ENCODE measurements around the gene IRF2. TPM values are rescaled to one million over a fixed set of nuclear protein-coding genes. Genes with fewer than 3 reads are reported as not detected.

The IRF2 gene
- total and polyA plus RNA-seq, 2 of the 8 experiments (the other 6 are each of a cell fraction or from before 2014, with no cell fraction given) = 13.8 to 17.0 TPM

DNA sequence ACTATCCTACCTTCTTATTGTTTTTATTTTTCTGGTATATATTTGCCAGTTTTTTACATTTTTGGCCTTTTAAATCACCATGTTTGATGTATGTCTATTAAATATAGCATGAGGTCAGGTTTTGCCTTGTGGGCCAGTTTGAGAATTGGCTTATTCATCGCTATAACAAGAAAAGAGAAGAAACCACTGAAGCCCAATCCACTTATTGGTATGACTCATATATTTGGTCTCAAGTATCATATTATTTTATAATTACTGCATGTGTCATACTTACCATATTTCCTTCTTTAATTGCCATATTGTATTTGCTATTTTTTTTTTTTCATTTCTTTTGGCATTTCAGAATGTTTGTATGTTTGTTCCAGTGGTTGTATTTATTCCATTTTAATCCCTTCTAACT lies 99.3 kb downstream of the IRF2 start:
- Histone ChIP-seq H2AK5ac (ENCODE audit: low read depth, low read length) (no peak overlapping the region), H3K56ac (replicated peaks; ENCODE audit: insufficient read length, low read depth, low read length) (no peak overlapping the region), H3K4ac (replicated peaks; ENCODE audit: insufficient read length, low read depth, low read length) (no peak overlapping the region), H2BK20ac (ENCODE audit: low read length) (no peak overlapping the region), H3K4me2 (ENCODE audit: insufficient read depth in 1 of 2, low read depth in 2 of 2, low read length in 2 of 2) (no peak overlapping the region), H3K18ac (ENCODE audit: extremely low read depth, low read length) (no peak overlapping the region), H4K8ac (ENCODE audit: extremely low read depth, insufficient read depth, low read length) (no peak overlapping the region), H2BK120ac (replicated peaks; ENCODE audit: low read depth, low read length) (no peak overlapping the region), H3K27ac (ENCODE audit: low read depth, low read length) (no peak overlapping the region), H3K14ac (ENCODE audit: insufficient read length) (no peak overlapping the region), H3K4me1 (replicated peaks in 1 of 4; ENCODE audit: control insufficient read depth in 3 of 4, insufficient read depth in 4 of 4, low read length in 3 of 4) (peaks cover 0 to 2% (median 0%) of the 10 kb centered on the region in 4 experiments; a peak in 1 of 7 replicates), H3K9me3 (ENCODE audit: insufficient read depth in 2 of 2, low read depth in 1 of 2, low read length in 1 of 2) (0 out of 4 replicates have a peak, but pooled peaks cover 0 to 4% of the 10 kb centered on the region in 2 experiments), H3K36me3 (ENCODE audit: control insufficient read depth in 2 of 4, insufficient read depth in 4 of 4, low read length in 3 of 4) (no peaks in the 10 kb centered on the region), H4K91ac (replicated peaks; ENCODE audit: insufficient read length, low read length) (no peak overlapping the region), H3K27me3 (replicated peaks in 1 of 4; ENCODE audit: control insufficient read depth in 3 of 4, extremely low read depth in 1 of 4, insufficient read depth in 3 of 4, low read length in 3 of 4) (no peaks in the 10 kb centered on the region), H3K23me2 (ENCODE audit: low read depth, low read length) (no peaks in the 10 kb centered on the region; the same call in 1 of the 2 replicates), H4K20me1 (replicated peaks in 1 of 2; ENCODE audit: control insufficient read depth in 1 of 2, insufficient read depth in 2 of 2, low read length in 2 of 2) (no peaks in the 10 kb centered on the region), H2BK5ac (ENCODE audit: low read depth, low read length) (no peak overlapping the region), H3K9ac (replicated peaks in 1 of 4; ENCODE audit: extremely low read depth in 1 of 4, low read depth in 3 of 4, low read length in 3 of 4) (no peak overlapping the region), H3K79me2 (ENCODE audit: control insufficient read depth in 1 of 2, insufficient read depth in 2 of 2, low read length in 2 of 2) (no peaks in the 10 kb centered on the region), H2BK12ac (ENCODE audit: low read depth, low read length) (no peak overlapping the region), H2BK15ac (ENCODE audit: low read length) (no peak overlapping the region), H4K5ac (ENCODE audit: insufficient read length, low read depth, low read length) (no peak overlapping the region), H2AFZ (ENCODE audit: low read length) (no peak overlapping the region), H3K4me3 (ENCODE audit: extremely low read depth in 1 of 4, insufficient read depth in 2 of 4, low read depth in 3 of 4, low read length in 4 of 4) (no peak overlapping the region), H3K79me1 (ENCODE audit: low read depth, low read length) (no peaks in the 10 kb centered on the region), H3K23ac (ENCODE audit: insufficient read length) (no peak overlapping the region)
- ChIA-PET POLR2A (ENCODE audit: partially characterized antibody) (no interaction called here), CTCF (ENCODE audit: partially characterized antibody) (no interaction called here)
- FAIRE-seq (no peak), DNase-seq (ENCODE audit: low read depth in 1 of 2, low spot score in 2 of 2) (no peak)
- 95% methylated on average over 1 of the region's 1 CpG; no CpG with 5 or more reads in 1 of the 2 experiments for WGBS, 2 experiments (ENCODE audit: extremely low coverage in 1 of 2, insufficient coverage in 1 of 2, insufficient read length in 1 of 2, insufficient replicate concordance in 2 of 2, low coverage in 1 of 2, low lambda C conversion rate in 2 of 2, missing lambda C conversion rate in 1 of 2)
- TF ChIP-seq RXRA (IDR thresholded peaks at IDR 0.05; ENCODE audit: insufficient read depth, low read depth, low read length) = no peak
- TF ChIP-seq, protein P1, sequence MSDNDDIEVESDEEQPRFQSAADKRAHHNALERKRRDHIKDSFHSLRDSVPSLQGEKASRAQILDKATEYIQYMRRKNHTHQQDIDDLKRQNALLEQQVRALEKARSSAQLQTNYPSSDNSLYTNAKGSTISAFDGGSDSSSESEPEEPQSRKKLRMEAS (IDR thresholded peaks at IDR 0.05) = no peak
- TF ChIP-seq POLR2AphosphoS5 (IDR thresholded peaks at IDR 0.05; ENCODE audit: low read depth, low read length) = no peak
